Subcutaneous abdominal adipose tissue (tissue), 5 donors: ENCODE results near the gene AMBP.

Source experiments
- H3K27ac ChIP-seq: one replicate; pipeline ENCODE4 v1.7.0; 2013; ENCODE audit warnings: low read depth, mild to moderate bottlenecking, inconsistent platforms, low read length, moderate library complexity
- H3K27me3 ChIP-seq, 5 donors: one replicate each; pipeline ENCODE4 v1.7.0; 2013; ENCODE audit warnings: low read length in 5 of 5, inconsistent platforms in 1 of 5; ENCODE audit not compliant: control insufficient read depth in 5 of 5, insufficient read depth in 4 of 5
- H3K36me3 ChIP-seq, 5 donors: one replicate each; pipeline ENCODE4 v1.7.0; 2013; ENCODE audit warnings: low read length in 5 of 5; ENCODE audit not compliant: control insufficient read depth in 5 of 5, insufficient read depth in 5 of 5
- H3K4me1 ChIP-seq, 5 donors: one replicate each; pipeline ENCODE4 v1.7.0; 2013; ENCODE audit warnings: low read length in 5 of 5, mild to moderate bottlenecking in 3 of 5, moderate library complexity in 1 of 5; ENCODE audit not compliant: control insufficient read depth in 5 of 5, insufficient read depth in 5 of 5
- H3K4me3 ChIP-seq, 5 donors: one replicate each; pipeline ENCODE4 v1.7.0; 2013; ENCODE audit warnings: low read length in 5 of 5, low read depth in 1 of 5
- H3K9ac ChIP-seq, 5 donors: one replicate each; pipeline ENCODE4 v1.7.0; 2013; ENCODE audit warnings: low read length in 5 of 5, mild to moderate bottlenecking in 4 of 5, moderate library complexity in 3 of 5
- H3K9me3 ChIP-seq, 5 donors: one replicate each; pipeline ENCODE4 v1.7.0; 2013; ENCODE audit warnings: low read length in 5 of 5; ENCODE audit not compliant: control insufficient read depth in 5 of 5
- donor health status: healthy.
- donor health status: healthy.
- donor health status: healthy.
- donor health status: healthy.
- donor health status: healthy.

AMBP gene

GRCh38 chr9:114027159-114027862 is 50.8 kb downstream of the AMBP start:
- no peaks in the 10 kb centered on the region for H3K4me1 ChIP-seq
- no peak overlapping the region for H3K4me3 ChIP-seq
- H3K9me3 ChIP-seq, result peaks cover 0 to 13% (median 3%) of the 10 kb centered on the region in 5 donors
- no peak overlapping the region for H3K27ac ChIP-seq
- H3K9ac ChIP-seq, result no peak overlapping the region
- no peaks in the 10 kb centered on the region for H3K27me3 ChIP-seq
- H3K36me3 ChIP-seq, result peaks cover 0 to 57% (median 40%) of the 10 kb centered on the region in 5 donors

- no peak overlapping the region for H3K4me3 ChIP-seq
- H3K9ac ChIP-seq, result no peak overlapping the region
- peaks cover 9 to 60% (median 39%) of the 10 kb centered on the region in 5 donors for H3K36me3 ChIP-seq
- peaks cover 2 to 13% (median 3%) of the 10 kb centered on the region in 5 donors for H3K9me3 ChIP-seq
- H3K27ac ChIP-seq, result no peak overlapping the region
- no peaks in the 10 kb centered on the region for H3K4me1 ChIP-seq
- H3K27me3 ChIP-seq, result no peaks in the 10 kb centered on the region
Observed at GRCh38 chr9:114026335-114026734, 51.8 kb downstream of the AMBP start.

GRCh38 chr9:114025760-114026159 is 52.3 kb downstream of the AMBP start:
- no peak overlapping the region for H3K27ac ChIP-seq
- H3K9me3 ChIP-seq, result peaks cover 2 to 13% (median 3%) of the 10 kb centered on the region in 5 donors
- no peak overlapping the region for H3K4me3 ChIP-seq
- H3K9ac ChIP-seq, result no peak overlapping the region
- H3K27me3 ChIP-seq, result no peaks in the 10 kb centered on the region
- H3K36me3 ChIP-seq, result peaks cover 11 to 58% (median 38%) of the 10 kb centered on the region in 5 donors
- H3K4me1 ChIP-seq, result no peaks in the 10 kb centered on the region

GRCh38 chr9:114025196-114025753 is 52.8 kb downstream of the AMBP start:
- H3K4me1 ChIP-seq, result no peaks in the 10 kb centered on the region
- H3K36me3 ChIP-seq, result peaks cover 13 to 53% (median 34%) of the 10 kb centered on the region in 5 donors
- peaks cover 2 to 13% (median 3%) of the 10 kb centered on the region in 5 donors for H3K9me3 ChIP-seq
- no peak overlapping the region for H3K27ac ChIP-seq
- no peak overlapping the region for H3K4me3 ChIP-seq
- H3K9ac ChIP-seq, result no peak overlapping the region
- H3K27me3 ChIP-seq, result no peaks in the 10 kb centered on the region

GRCh38 chr9:114023961-114024360 is 54.1 kb downstream of the AMBP start:
- H3K27ac ChIP-seq, result no peak overlapping the region
- H3K4me3 ChIP-seq, result no peak overlapping the region
- no peaks in the 10 kb centered on the region for H3K4me1 ChIP-seq
- peaks cover 20 to 45% (median 26%) of the 10 kb centered on the region in 5 donors for H3K36me3 ChIP-seq
- no peaks in the 10 kb centered on the region for H3K27me3 ChIP-seq
- H3K9ac ChIP-seq, result no peak overlapping the region
- peaks cover 2 to 13% (median 3%) of the 10 kb centered on the region in 5 donors for H3K9me3 ChIP-seq

- no peak overlapping the region for H3K9ac ChIP-seq
- no peak overlapping the region for H3K4me3 ChIP-seq
- peaks cover 2 to 13% (median 3%) of the 10 kb centered on the region in 5 donors for H3K9me3 ChIP-seq
- no peak overlapping the region for H3K27ac ChIP-seq
- H3K27me3 ChIP-seq, result no peaks in the 10 kb centered on the region
- peaks cover 20 to 48% (median 35%) of the 10 kb centered on the region in 5 donors for H3K36me3 ChIP-seq
- H3K4me1 ChIP-seq, result no peaks in the 10 kb centered on the region
Observed at GRCh38 chr9:114021578-114021977, 56.5 kb downstream of the AMBP start.

- Histone ChIP-seq H3K27ac (no peak overlapping the region), H3K36me3 (peaks cover 23 to 37% (median 28%) of the 10 kb centered on the region in 5 donors)
Observed at GRCh38 chr9:114017741-114018715, 60.1 kb downstream of the AMBP start.

GRCh38 chr9:114016629-114017423 is 61.3 kb downstream of the AMBP start:
- Histone ChIP-seq H3K27ac (no peak overlapping the region), H3K9ac (no peak overlapping the region), H3K9me3 (peaks cover under 1 to 14% (median 9%) of the 10 kb centered on the region in 5 donors), H3K4me1 (no peaks in the 10 kb centered on the region), H3K4me3 (no peak overlapping the region), H3K27me3 (no peaks in the 10 kb centered on the region), H3K36me3 (peaks cover 19 to 42% (median 26%) of the 10 kb centered on the region in 5 donors)

More at GRCh38 chr9:114017741-114018715, 60.1 kb downstream of the AMBP start:
- Histone ChIP-seq H3K27me3 (no peaks in the 10 kb centered on the region), H3K4me1 (no peaks in the 10 kb centered on the region), H3K4me3 (no peak overlapping the region), H3K9ac (no peak overlapping the region), H3K9me3 (peaks cover 2 to 13% (median 11%) of the 10 kb centered on the region in 5 donors)

GRCh38 chr9:114016101-114016500 is 62.0 kb downstream of the AMBP start:
- peaks cover 23 to 44% (median 29%) of the 10 kb centered on the region in 5 donors for H3K36me3 ChIP-seq

More at GRCh38 chr9:114016101-114016500, 62.0 kb downstream of the AMBP start:
- H3K27ac ChIP-seq, result no peak overlapping the region
- no peaks in the 10 kb centered on the region for H3K27me3 ChIP-seq
- H3K4me3 ChIP-seq, result no peak overlapping the region
- H3K9ac ChIP-seq, result no peak overlapping the region
- H3K9me3 ChIP-seq, result peaks cover 0 to 14% (median 9%) of the 10 kb centered on the region in 5 donors
- H3K4me1 ChIP-seq, result no peaks in the 10 kb centered on the region
